T-cell (primary cell): ENCODE results near the gene MCF2L. TPM values are rescaled to one million over a fixed set of nuclear protein-coding genes. Genes with fewer than 3 reads are reported as not detected.

Source experiments
- ATAC-seq, 4 experiments: fragments of 200-7000 bp in 3 of 4; fragments of 150-1000 bp in 1 of 4; cut with Tn5 transposase; replicated peaks in 1 of 4; 1 replicate in 3 of 4; 2 replicates in 1 of 4; pipeline ENCODE4 v1.10.0; 2021; ENCODE audit warnings: moderate library complexity in 3 of 4, mild to moderate bottlenecking in 2 of 4, moderate number of reproducible peaks in 1 of 4
- CTCF ChIA-PET, 2 donors: fragments of 300-600 bp; sonication (Branson Sonifier 250); formaldehyde crosslinking; loops; one replicate each; lab custom pipeline; 2022; ENCODE audit warnings: antibody characterized with exemption in 2 of 2; lab: Charles Lee
- POLR2A ChIA-PET, 2 donors: fragments of 300-600 bp; sonication (Branson Sonifier 250); formaldehyde crosslinking; loops; one replicate each; lab custom pipeline; 2022; ENCODE audit warnings: antibody characterized with exemption in 2 of 2; lab: Charles Lee
- DNase-seq, 35 experiments: peaks; one replicate each; pipeline versions ENCODE4 v3.0.0 to v3.0.0-alpha.2; 2013 to 2023
- H3K27ac ChIP-seq: one replicate; pipeline ENCODE4 v1.5.1; 2013; ENCODE audit warnings: low read length
- H3K27me3 ChIP-seq, 2 experiments: replicated peaks in 1 of 2; 1 replicate in 1 of 2; 2 replicates in 1 of 2; pipeline versions ENCODE4 v1.6.1 to v1.7.0; 2013; ENCODE audit warnings: low read length in 1 of 2, mixed read lengths in 1 of 2; ENCODE audit not compliant: control insufficient read depth in 2 of 2, insufficient read depth in 2 of 2; ENCODE audit errors: extremely low read depth in 1 of 2
- H3K36me3 ChIP-seq, 2 donors: 1 replicate in 1 of 2; 2 replicates in 1 of 2; pipeline versions ENCODE4 v1.6.1 to v1.7.0; 2013; ENCODE audit warnings: low read length in 1 of 2; ENCODE audit not compliant: control insufficient read depth in 2 of 2, insufficient read depth in 1 of 2; ENCODE audit errors: extremely low read depth in 1 of 2
- H3K4me1 ChIP-seq, 2 experiments: 1 replicate in 1 of 2; 2 replicates in 1 of 2; pipeline versions ENCODE4 v1.6.1 to v1.7.0; 2013; ENCODE audit warnings: low read length in 2 of 2, mixed read lengths in 1 of 2; ENCODE audit not compliant: insufficient read depth in 2 of 2, control insufficient read depth in 1 of 2; ENCODE audit errors: extremely low read depth in 1 of 2
- H3K4me3 ChIP-seq, 2 donors: 1 replicate in 1 of 2; 2 replicates in 1 of 2; pipeline versions ENCODE4 v1.5.1 to v1.7.0; 2013; ENCODE audit warnings: mild to moderate bottlenecking in 2 of 2, low read length in 1 of 2, moderate library complexity in 1 of 2; ENCODE audit not compliant: control insufficient read depth in 1 of 2; ENCODE audit errors: extremely low read depth in 1 of 2
- H3K9me3 ChIP-seq: 2 replicates; pipeline ENCODE4 v1.7.0; 2013
- H3K27ac Mint-ChIP-seq, 2 donors: one replicate each; pipeline ENCODE4 v1.8.0; 2020 to 2021; ENCODE audit warnings: mild to moderate bottlenecking in 2 of 2, mixed read lengths in 2 of 2
- H3K27me3 Mint-ChIP-seq, 2 donors: one replicate each; pipeline ENCODE4 v1.8.0; 2021 to 2022; ENCODE audit warnings: mixed read lengths in 2 of 2
- H3K36me3 Mint-ChIP-seq: one replicate; pipeline ENCODE4 v1.8.0; 2021; ENCODE audit warnings: mixed read lengths
- H3K4me1 Mint-ChIP-seq, 3 donors: one replicate each; pipeline ENCODE4 v1.8.0; 2020 to 2022; ENCODE audit warnings: mixed read lengths in 3 of 3, mild to moderate bottlenecking in 1 of 3
- H3K4me3 Mint-ChIP-seq, 3 donors: one replicate each; pipeline ENCODE4 v1.8.0; 2020 to 2022; ENCODE audit warnings: mild to moderate bottlenecking in 3 of 3, mixed read lengths in 3 of 3, moderate library complexity in 3 of 3
- H3K9me3 Mint-ChIP-seq, 3 donors: one replicate each; pipeline ENCODE4 v1.8.0; 2020 to 2022; ENCODE audit warnings: mixed read lengths in 3 of 3
- WGBS: methylation state at CpG from one replicate; pipeline ENCODE4 v1.1.5; 2013; ENCODE audit warnings: missing lambda C conversion rate; ENCODE audit not compliant: insufficient coverage; 5-methylcytosine and 5-hydroxymethylcytosine counted together
- total RNA-seq, 35 experiments: library from RNA in 6 of 35; stranded (reverse) in 6 of 35; fragments of 120-200 nt in 1 of 35; gene quantifications; one replicate each; pipeline versions ENCODE4 v1.2.1 to v1.2.4 and lab custom pipeline; 2013 to 2026

The MCF2L gene
- total RNA-seq, 5 donors from 2014 or later (not counting 1 experiment from before 2014, with no cell fraction given) = 18.2 to 30.0 (median 24.7) TPM

DNA sequence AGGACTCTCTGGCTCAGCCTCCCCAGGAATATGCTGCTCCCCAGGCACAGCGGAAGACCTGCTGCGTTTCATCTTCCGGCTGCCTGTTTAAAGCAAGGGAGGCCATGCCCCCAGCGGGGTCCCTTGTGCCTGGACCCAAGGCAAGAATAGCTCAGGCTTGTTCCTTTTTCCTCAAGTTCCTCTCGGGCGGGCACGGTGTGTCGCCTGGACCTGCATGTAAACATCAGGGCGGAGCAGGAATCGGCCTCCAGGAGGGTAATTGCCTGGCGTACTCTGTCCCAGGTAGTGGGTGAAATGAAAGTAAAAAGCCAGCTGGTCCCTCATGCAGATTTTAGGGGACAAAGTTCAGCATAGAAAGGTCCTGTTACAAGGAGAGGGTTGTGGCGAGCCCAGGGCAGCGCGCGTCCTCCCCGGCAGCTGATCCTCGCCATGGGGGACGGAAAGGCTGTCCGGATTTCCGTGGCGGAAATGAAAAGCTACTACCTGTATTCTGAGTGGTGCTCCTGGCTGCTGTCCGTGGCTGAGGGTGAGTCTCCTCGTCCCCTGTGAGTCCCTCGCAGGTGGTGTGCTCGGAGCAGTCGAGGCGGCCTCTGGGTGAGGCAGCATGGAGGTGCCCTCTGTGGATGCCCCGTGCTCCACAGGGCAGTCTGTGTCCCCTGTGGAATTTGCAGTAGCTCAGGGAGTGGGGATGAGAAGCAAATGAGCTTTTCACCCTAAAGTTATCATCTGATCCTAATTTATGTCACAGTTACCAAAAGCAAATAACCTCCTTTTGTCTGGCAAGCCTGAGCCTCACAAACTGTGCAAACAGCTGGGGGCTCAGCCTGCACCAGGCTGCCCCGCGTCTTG lies 16.2 kb downstream of the MCF2L start:
- Histone ChIP-seq H3K4me1 (no peaks in the 10 kb centered on the region), H3K27me3 (no peaks in the 10 kb centered on the region), H3K36me3 (peaks cover 0 to 5% of the 10 kb centered on the region in 2 donors), H3K4me3 (peak overlapping the region in 1 of 2 donors; percentile 4), H3K27ac (no peak overlapping the region), H3K9me3 (no peaks in the 10 kb centered on the region)
- Mint-ChIP-seq H3K4me1 (peaks cover 2 to 6% (median 4%) of the 10 kb centered on the region in 3 donors), H3K27ac (no peak overlapping the region), H3K4me3 (peak overlapping the region; percentile 20 to 47 (median 37)), H3K36me3 (peaks cover 7% of the 10 kb centered on the region), H3K9me3 (no peaks in the 10 kb centered on the region), H3K27me3 (no peaks in the 10 kb centered on the region)
- 81% methylated on average over 29 of the region's 30 CpGs for WGBS
- DNase-seq (no peak), ATAC-seq (no peak)
- POLR2A ChIA-PET = no interaction called here
- CTCF ChIA-PET = interaction anchor here in 1 of 2 donors (0.5 kb wide), 1 partner anchor 1251 kb away, joined by 3 read pairs; no protein-coding TSS in a partner anchor

DNA sequence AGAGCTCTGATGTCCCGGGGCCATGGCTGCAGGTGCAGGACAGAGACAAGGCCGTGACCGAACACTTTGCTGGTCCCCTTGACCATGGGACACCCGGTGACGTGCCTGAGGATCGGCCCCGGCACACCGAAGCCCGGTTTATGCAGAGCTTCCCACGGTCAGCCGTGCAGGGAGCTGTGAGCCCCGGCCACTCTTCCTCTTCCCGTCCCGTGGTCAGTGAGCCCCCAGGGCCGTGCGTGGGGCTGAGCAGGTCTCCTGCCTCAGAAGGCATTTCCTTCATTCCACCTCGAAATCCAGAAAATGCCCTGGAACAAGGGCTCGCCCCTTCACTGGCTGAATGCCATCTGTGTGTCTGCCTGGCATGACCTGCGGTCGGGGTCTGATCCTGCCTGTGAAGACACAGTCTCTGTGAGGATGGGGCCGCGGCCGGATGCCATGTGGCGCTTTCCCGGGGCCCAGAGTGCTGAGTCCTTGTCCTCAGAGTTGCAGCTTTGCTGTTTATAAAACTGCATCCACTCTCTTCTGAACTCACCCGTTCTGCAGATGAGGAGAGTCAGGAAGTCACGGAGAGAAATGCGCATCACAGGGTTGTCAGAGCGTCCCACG lies 16.9 kb downstream of the MCF2L start:
- ATAC-seq (no peak), DNase-seq (no peak)
- Histone ChIP-seq H3K36me3 (peaks cover 0 to 5% of the 10 kb centered on the region in 2 donors), H3K4me3 (no peak overlapping the region), H3K27me3 (no peaks in the 10 kb centered on the region), H3K27ac (no peak overlapping the region), H3K4me1 (no peaks in the 10 kb centered on the region), H3K9me3 (no peaks in the 10 kb centered on the region)
- WGBS = 88% methylated on average over 30 of the region's 30 CpGs
- ChIA-PET CTCF (no interaction called here), POLR2A (no interaction called here)
- H3K27ac Mint-ChIP-seq = no peak overlapping the region
- H3K4me1 Mint-ChIP-seq = peaks cover 2 to 6% (median 2%) of the 10 kb centered on the region in 3 donors
- peaks cover 8% of the 10 kb centered on the region for H3K36me3 Mint-ChIP-seq
- no peaks in the 10 kb centered on the region for H3K9me3 Mint-ChIP-seq
- no peak overlapping the region for H3K4me3 Mint-ChIP-seq
- no peaks in the 10 kb centered on the region for H3K27me3 Mint-ChIP-seq

DNA sequence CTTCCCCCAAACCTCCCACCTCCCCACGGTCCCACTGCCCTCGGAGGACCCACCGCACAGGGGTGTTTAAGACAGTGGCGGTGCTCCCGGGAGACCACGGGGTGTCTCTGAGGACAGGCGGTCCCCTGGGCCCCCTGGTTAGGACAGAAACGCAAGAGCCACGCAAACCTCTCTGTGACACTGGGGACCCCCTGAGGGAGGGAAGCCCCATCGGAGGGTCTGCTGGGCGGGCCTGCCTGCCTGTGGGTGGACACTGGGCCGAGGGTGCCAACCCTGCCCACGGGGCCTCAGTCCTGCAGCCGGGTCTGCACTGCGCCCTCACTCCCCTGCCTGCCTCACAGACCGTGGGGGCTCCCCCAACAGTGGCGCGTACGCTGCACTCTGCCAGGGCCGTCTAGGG lies 17.5 kb downstream of the MCF2L start:
- 87% methylated on average over 18 of the region's 20 CpGs for WGBS
- CTCF ChIA-PET = no interaction called here
- no peak overlapping the region for H3K27ac Mint-ChIP-seq

DNA sequence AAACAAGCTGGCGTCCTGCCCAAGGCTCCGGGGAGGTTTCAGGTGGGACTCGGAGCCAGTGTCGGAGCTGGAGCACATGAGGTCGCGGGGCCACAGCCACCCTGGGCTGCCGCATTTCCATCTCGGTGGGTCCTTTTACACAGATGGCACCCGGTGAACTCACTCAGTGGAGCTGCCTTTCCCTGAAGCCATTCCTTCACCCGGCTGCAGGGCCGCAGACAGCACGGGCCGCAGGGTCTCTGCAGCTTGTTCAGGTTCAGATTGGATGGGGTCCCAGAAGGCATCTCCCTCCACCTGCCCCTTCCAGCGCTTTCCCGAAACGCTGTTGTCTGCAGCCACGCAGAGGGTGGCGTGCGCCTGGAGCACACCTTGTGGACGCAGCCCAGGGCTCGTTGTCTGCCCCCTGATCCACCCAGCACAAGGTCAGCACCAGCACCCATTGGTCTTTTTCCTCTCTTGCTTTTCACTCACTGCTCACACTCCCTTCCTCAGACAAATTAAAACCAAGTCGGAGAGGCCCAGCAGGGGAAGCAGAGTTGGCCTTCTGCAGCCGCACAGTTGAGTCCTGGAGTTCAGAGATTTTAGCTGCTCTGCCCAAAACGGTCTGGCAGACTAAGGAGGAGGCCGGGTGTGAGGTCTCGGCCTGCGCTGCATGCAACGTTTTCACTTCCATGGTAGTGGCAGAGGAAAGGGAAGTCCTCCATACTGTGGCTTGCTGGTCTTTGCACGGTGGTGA lies 18.1 kb downstream of the MCF2L start:
- 82% methylated on average over 27 of the region's 29 CpGs for WGBS
- POLR2A ChIA-PET = no interaction called here
- no peaks in the 10 kb centered on the region for H3K27me3 ChIP-seq
- H3K9me3 ChIP-seq = no peaks in the 10 kb centered on the region
- Mint-ChIP-seq H3K36me3 (peaks cover 8% of the 10 kb centered on the region), H3K9me3 (no peaks in the 10 kb centered on the region), H3K27ac (no peak overlapping the region), H3K27me3 (no peaks in the 10 kb centered on the region), H3K4me3 (no peak overlapping the region), H3K4me1 (peaks cover 2 to 6% (median 2%) of the 10 kb centered on the region in 3 donors)
- no peaks in the 10 kb centered on the region for H3K4me1 ChIP-seq
- H3K36me3 ChIP-seq = peaks cover 0 to 5% of the 10 kb centered on the region in 2 donors
- ATAC-seq = no peak
- DNase-seq = no peak
- H3K27ac ChIP-seq = no peak overlapping the region
- H3K4me3 ChIP-seq = no peak overlapping the region
- CTCF ChIA-PET = no interaction called here

More for the DNA sequence above, 17.5 kb downstream of the MCF2L start:
- Histone ChIP-seq H3K4me3 (no peak overlapping the region), H3K36me3 (peaks cover 0 to 5% of the 10 kb centered on the region in 2 donors), H3K27ac (no peak overlapping the region), H3K9me3 (no peaks in the 10 kb centered on the region), H3K4me1 (no peaks in the 10 kb centered on the region), H3K27me3 (no peaks in the 10 kb centered on the region)
- H3K9me3 Mint-ChIP-seq = no peaks in the 10 kb centered on the region
- H3K4me1 Mint-ChIP-seq = peaks cover 2 to 6% (median 2%) of the 10 kb centered on the region in 3 donors
- ATAC-seq (no peak), DNase-seq (no peak)
- no peak overlapping the region for H3K4me3 Mint-ChIP-seq
- H3K27me3 Mint-ChIP-seq = no peaks in the 10 kb centered on the region
- peaks cover 8% of the 10 kb centered on the region for H3K36me3 Mint-ChIP-seq
- POLR2A ChIA-PET = no interaction called here

DNA sequence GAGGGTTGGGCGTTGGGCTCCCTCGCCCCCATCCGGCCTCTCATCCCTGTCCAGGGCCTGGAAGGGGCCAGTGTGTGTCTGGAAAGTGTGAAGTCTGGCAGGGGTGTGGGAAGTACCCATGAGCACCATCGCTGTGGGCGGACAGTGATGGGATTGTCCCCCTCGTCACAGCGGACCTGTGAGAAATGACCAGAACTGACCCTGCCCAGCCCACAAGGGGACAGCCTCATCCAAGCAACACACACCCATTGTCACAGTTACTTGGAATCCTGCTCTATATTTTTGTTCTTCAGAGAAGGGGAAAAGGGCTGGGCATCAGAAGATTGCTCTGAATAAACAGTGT lies 18.6 kb downstream of the MCF2L start:
- ATAC-seq = no peak

DNA sequence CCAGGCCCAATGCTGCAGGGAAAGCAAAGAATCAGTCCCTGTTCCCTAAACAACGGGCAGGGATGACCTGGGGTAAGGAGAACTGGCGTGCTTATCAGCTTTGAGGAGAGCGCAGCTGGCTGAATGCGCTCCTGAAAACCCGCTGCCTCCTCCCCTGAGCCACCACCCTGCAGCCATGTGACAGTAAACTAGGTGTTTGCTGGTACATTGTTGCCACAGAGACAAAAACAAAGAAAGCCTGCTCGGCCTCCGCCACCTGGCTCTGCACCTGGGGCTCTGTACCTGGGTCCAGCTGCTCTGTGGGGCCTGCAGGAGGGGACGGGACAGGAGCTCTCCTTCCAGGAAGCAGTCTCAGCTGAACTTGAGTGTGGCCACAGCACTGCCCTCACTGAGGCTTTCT lies 21.8 kb downstream of the MCF2L start:
- Mint-ChIP-seq H3K27me3 (no peaks in the 10 kb centered on the region), H3K36me3 (peaks cover 8% of the 10 kb centered on the region), H3K9me3 (no peaks in the 10 kb centered on the region), H3K4me1 (peaks cover 0 to 2% (median 0%) of the 10 kb centered on the region in 3 donors), H3K4me3 (no peak overlapping the region), H3K27ac (no peak overlapping the region)
- CTCF ChIA-PET = no interaction called here
- H3K4me3 ChIP-seq = no peak overlapping the region
- peaks cover 0 to 5% of the 10 kb centered on the region in 2 donors for H3K36me3 ChIP-seq
- POLR2A ChIA-PET = no interaction called here
- no peaks in the 10 kb centered on the region for H3K9me3 ChIP-seq
- no peaks in the 10 kb centered on the region for H3K27me3 ChIP-seq
- H3K4me1 ChIP-seq = no peaks in the 10 kb centered on the region
- DNase-seq = no peak
- WGBS = 80% methylated on average over 8 of the region's 8 CpGs
- H3K27ac ChIP-seq = no peak overlapping the region
- no peak for ATAC-seq

More for the DNA sequence above, 18.6 kb downstream of the MCF2L start:
- no peaks in the 10 kb centered on the region for H3K9me3 ChIP-seq
- H3K4me3 Mint-ChIP-seq = no peak overlapping the region
- H3K27me3 Mint-ChIP-seq = no peaks in the 10 kb centered on the region
- H3K27me3 ChIP-seq = no peaks in the 10 kb centered on the region
- H3K36me3 ChIP-seq = peaks cover 0 to 5% of the 10 kb centered on the region in 2 donors
- H3K27ac ChIP-seq = no peak overlapping the region
- H3K4me1 Mint-ChIP-seq = peaks cover 2 to 3% (median 2%) of the 10 kb centered on the region in 3 donors
- H3K9me3 Mint-ChIP-seq = no peaks in the 10 kb centered on the region
- H3K4me3 ChIP-seq = no peak overlapping the region
- DNase-seq = no peak
- H3K27ac Mint-ChIP-seq = no peak overlapping the region
- 96% methylated on average over 5 of the region's 7 CpGs for WGBS
- H3K4me1 ChIP-seq = no peaks in the 10 kb centered on the region
- CTCF ChIA-PET = no interaction called here
- POLR2A ChIA-PET = no interaction called here
- H3K36me3 Mint-ChIP-seq = peaks cover 8% of the 10 kb centered on the region
